Psoas muscle (tissue), 8 donors: ENCODE results near the gene KRT14. TPM values are rescaled to one million over a fixed set of nuclear protein-coding genes. Genes with fewer than 3 reads are reported as not detected.

Source experiments
- ATAC-seq, 4 donors: fragments of 200-7000 bp; cut with Tn5 transposase; one replicate each; pipeline ENCODE4 v1.9.1; 2020; ENCODE audit warnings: moderate library complexity in 3 of 4, mild to moderate bottlenecking in 2 of 4
- DNase-seq, 2 donors: peaks; one replicate each; pipeline ENCODE4 v3.0.0-alpha.2; 2020
- H3K27ac ChIP-seq: fragments of 200-600 bp; one replicate; pipeline ENCODE4 v1.8.0; 2022
- H3K27me3 ChIP-seq, 3 donors: fragments of 200-600 bp in 1 of 3; one replicate each; pipeline versions ENCODE4 v1.6.1 to v1.8.0; 2013 to 2022; ENCODE audit warnings: low read length in 2 of 3, mild to moderate bottlenecking in 2 of 3, moderate library complexity in 1 of 3; ENCODE audit not compliant: insufficient read depth in 3 of 3
- H3K36me3 ChIP-seq, 2 donors: fragments of 200-600 bp in 1 of 2; one replicate each; pipeline versions ENCODE4 v1.6.1 to v1.8.0; 2013 to 2022; ENCODE audit warnings: low read depth in 1 of 2, mild to moderate bottlenecking in 1 of 2, moderate library complexity in 1 of 2; ENCODE audit not compliant: insufficient read depth in 1 of 2
- H3K4me1 ChIP-seq: fragments of 200-600 bp; one replicate; pipeline ENCODE4 v1.8.0; 2022
- H3K4me3 ChIP-seq: fragments of 200-600 bp; one replicate; pipeline ENCODE4 v1.8.0; 2022; ENCODE audit warnings: mild to moderate bottlenecking
- H3K9me3 ChIP-seq: fragments of 200-600 bp; one replicate; pipeline ENCODE4 v1.8.0; 2022
- WGBS, 3 donors: extraction: QIAGEN DNeasy Blood & Tissue Kit; methylation state at CpG; one replicate each; pipeline versions ENCODE4 v1.1.6 to v1.1.7; 2013; 5-methylcytosine and 5-hydroxymethylcytosine counted together
- intact Hi-C, 2 donors: fragments of 100-400 bp; cut with DNase I; formaldehyde crosslinking; loops; one replicate each; pipeline versions ENCODE4 v1.11.0 to v1.14.2; 2022
- polyA plus RNA-seq, 3 donors: library from polyadenylated mRNA; stranded (reverse); fragments of 200-250 nt; gene quantifications; one replicate each; pipeline ENCODE4 v1.2.3, GENCODE V29; 2013
- total RNA-seq, 4 donors: library from RNA; stranded (reverse); fragmentation: NEBNext Ultra II Directional in 2 of 4; extraction: Animal tissue kit (Norgen Biotek cat#: 25700) in 2 of 4; gene quantifications; one replicate each; pipeline versions ENCODE4 v1.2.1 to v1.2.4, GENCODE V29; 2021 to 2023
- TF ChIP-seq, protein P1 (sequence below): fragments of 200-600 bp; IDR thresholded peaks from one replicate; pipeline ENCODE4 v1.8.0; 2022; ENCODE audit warnings: antibody characterized with exemption
- donor health status: healthy with polysubstance abuse.
- donor health status: DM: no; HTN: no; CAD: no; lungs with moderate emphysema.
- donor health status: Bipolar disorder and iron deficiency.
- donor health status: healthy.
- donor health status: DM: yes; HTN: yes; CAD: no.
- donor health status: DM: no; HTN: no; CAD: no.
- donor health status: DM: no; HTN: no; CAD: no.
- donor health status: DM: yes; HTN: yes; CAD: no.

KRT14 gene
- total and polyA plus RNA-seq, 7 donors = 0.03 to 0.54 (median 0.17) TPM; not detected in 2

DNA sequence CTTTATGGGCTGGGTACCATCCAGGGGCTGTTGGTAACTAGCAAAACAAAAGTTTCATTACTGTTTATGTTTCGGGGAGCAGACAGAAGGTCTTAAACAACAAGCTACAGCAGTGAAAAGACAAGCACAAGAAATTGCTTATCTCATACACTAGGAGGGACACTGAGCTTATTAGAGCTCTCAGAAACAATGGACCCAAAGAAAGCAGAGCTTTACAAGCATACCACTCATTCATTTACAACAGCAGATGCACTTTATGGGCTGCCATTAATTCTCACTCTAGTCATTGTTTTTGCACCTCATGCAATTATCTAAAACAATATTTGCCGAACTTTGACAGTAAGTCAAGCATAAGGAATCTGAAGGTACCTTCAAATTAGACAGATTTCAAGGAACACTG lies 15.8 kb upstream of the KRT14 start:
- intact Hi-C loops = no loop called here
- Histone ChIP-seq H3K27ac (no peak overlapping the region), H3K9me3 (peaks cover 14% of the 10 kb centered on the region), H3K36me3 (no peaks in the 10 kb centered on the region), H3K27me3 (peaks cover 0 to 4% (median 2%) of the 10 kb centered on the region in 3 donors), H3K4me3 (no peak overlapping the region), H3K4me1 (no peaks in the 10 kb centered on the region)
- DNase-seq (no peak), ATAC-seq (no peak)
- 47 to 59% (median 53%) methylated on average over 2 of the region's 2 CpGs for WGBS, 3 donors
- TF ChIP-seq, protein P1, sequence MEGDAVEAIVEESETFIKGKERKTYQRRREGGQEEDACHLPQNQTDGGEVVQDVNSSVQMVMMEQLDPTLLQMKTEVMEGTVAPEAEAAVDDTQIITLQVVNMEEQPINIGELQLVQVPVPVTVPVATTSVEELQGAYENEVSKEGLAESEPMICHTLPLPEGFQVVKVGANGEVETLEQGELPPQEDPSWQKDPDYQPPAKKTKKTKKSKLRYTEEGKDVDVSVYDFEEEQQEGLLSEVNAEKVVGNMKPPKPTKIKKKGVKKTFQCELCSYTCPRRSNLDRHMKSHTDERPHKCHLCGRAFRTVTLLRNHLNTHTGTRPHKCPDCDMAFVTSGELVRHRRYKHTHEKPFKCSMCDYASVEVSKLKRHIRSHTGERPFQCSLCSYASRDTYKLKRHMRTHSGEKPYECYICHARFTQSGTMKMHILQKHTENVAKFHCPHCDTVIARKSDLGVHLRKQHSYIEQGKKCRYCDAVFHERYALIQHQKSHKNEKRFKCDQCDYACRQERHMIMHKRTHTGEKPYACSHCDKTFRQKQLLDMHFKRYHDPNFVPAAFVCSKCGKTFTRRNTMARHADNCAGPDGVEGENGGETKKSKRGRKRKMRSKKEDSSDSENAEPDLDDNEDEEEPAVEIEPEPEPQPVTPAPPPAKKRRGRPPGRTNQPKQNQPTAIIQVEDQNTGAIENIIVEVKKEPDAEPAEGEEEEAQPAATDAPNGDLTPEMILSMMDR = no peak

- Histone ChIP-seq H3K4me3 (no peak overlapping the region), H3K4me1 (no peaks in the 10 kb centered on the region), H3K27ac (no peak overlapping the region), H3K9me3 (no peaks in the 10 kb centered on the region), H3K27me3 (peaks cover 0 to 4% (median 0%) of the 10 kb centered on the region in 3 donors), H3K36me3 (no peaks in the 10 kb centered on the region)
- intact Hi-C loops = no loop called here
- ATAC-seq (no peak), DNase-seq (no peak)
- TF ChIP-seq, protein P1 = no peak
- WGBS, 3 donors = 62 to 74% (median 67%) methylated on average over 4 of the region's 4 CpGs
Observed at GRCh38 chr17:41600318-41600717, 13.6 kb upstream of the KRT14 start.

GRCh38 chr17:41599680-41600079 lies 13.0 kb upstream of the KRT14 start:
- no peaks in the 10 kb centered on the region for H3K36me3 ChIP-seq
- H3K27me3 ChIP-seq = peaks cover 0 to 4% (median 1%) of the 10 kb centered on the region in 3 donors
- no peaks in the 10 kb centered on the region for H3K9me3 ChIP-seq
- WGBS, 3 donors = 69 to 88% (median 73%) methylated on average over 1 of the region's 1 CpG
- ATAC-seq (no peak), DNase-seq (no peak)
- H3K4me3 ChIP-seq = no peak overlapping the region
- intact Hi-C loops = no loop called here
- H3K4me1 ChIP-seq = no peaks in the 10 kb centered on the region
- TF ChIP-seq, protein P1 = no peak
- H3K27ac ChIP-seq = no peak overlapping the region

- TF ChIP-seq, protein P1 = no peak
- Histone ChIP-seq H3K4me1 (no peaks in the 10 kb centered on the region), H3K9me3 (no peaks in the 10 kb centered on the region), H3K4me3 (no peak overlapping the region), H3K36me3 (no peaks in the 10 kb centered on the region), H3K27ac (no peak overlapping the region), H3K27me3 (peaks cover 0 to 3% (median 2%) of the 10 kb centered on the region in 3 donors)
- WGBS, 3 donors = 70 to 81% (median 76%) methylated on average over 8 of the region's 8 CpGs
- DNase-seq (no peak), ATAC-seq (no peak)
- intact Hi-C loops = no loop called here
Observed at GRCh38 chr17:41595585-41595984, 8.9 kb upstream of the KRT14 start.

GRCh38 chr17:41594363-41594915 lies 7.7 kb upstream of the KRT14 start:
- no peak for ATAC-seq

More at GRCh38 chr17:41594363-41594915, 7.7 kb upstream of the KRT14 start:
- intact Hi-C loops = no loop called here
- WGBS, 3 donors = 43 to 71% (median 59%) methylated on average over 3 of the region's 3 CpGs
- H3K9me3 ChIP-seq = no peaks in the 10 kb centered on the region
- H3K27me3 ChIP-seq = peaks cover 0 to 3% (median 2%) of the 10 kb centered on the region in 3 donors
- no peaks in the 10 kb centered on the region for H3K4me1 ChIP-seq
- TF ChIP-seq, protein P1 = no peak
- H3K4me3 ChIP-seq = no peak overlapping the region
- DNase-seq = no peak
- no peaks in the 10 kb centered on the region for H3K36me3 ChIP-seq
- no peak overlapping the region for H3K27ac ChIP-seq
